Glutamatergic neuron (in vitro differentiated cells): ENCODE data around the gene PTBP1. TPM values are rescaled to one million over a fixed set of nuclear protein-coding genes. Genes with fewer than 3 reads are reported as not detected.

Experiments used
- DNase-seq: peaks from one replicate; pipeline ENCODE4 v3.0.0; 2022
- H3K27ac Mint-ChIP-seq: one replicate; pipeline ENCODE4 v1.8.0; 2020; ENCODE audit warnings: mild to moderate bottlenecking, mixed read lengths, inconsistent platforms; ENCODE audit not compliant: unreplicated experiment
- H3K27me3 Mint-ChIP-seq: one replicate; pipeline ENCODE4 v1.8.0; 2020; ENCODE audit warnings: mild to moderate bottlenecking, moderate library complexity, mixed read lengths, inconsistent platforms; ENCODE audit not compliant: unreplicated experiment
- H3K36me3 Mint-ChIP-seq: one replicate; pipeline ENCODE4 v1.8.0; 2020; ENCODE audit warnings: mild to moderate bottlenecking, mixed read lengths, inconsistent platforms; ENCODE audit not compliant: unreplicated experiment
- H3K4me1 Mint-ChIP-seq: one replicate; pipeline ENCODE4 v1.8.0; 2020; ENCODE audit warnings: mild to moderate bottlenecking, low read depth, mixed read lengths, inconsistent platforms; ENCODE audit not compliant: unreplicated experiment
- H3K4me3 Mint-ChIP-seq: one replicate; pipeline ENCODE4 v1.8.0; 2020; ENCODE audit warnings: mild to moderate bottlenecking, mixed read lengths, inconsistent platforms; ENCODE audit not compliant: unreplicated experiment
- H3K9me3 Mint-ChIP-seq: one replicate; pipeline ENCODE4 v1.8.0; 2020; ENCODE audit warnings: mild to moderate bottlenecking, moderate library complexity, mixed read lengths, inconsistent platforms; ENCODE audit not compliant: unreplicated experiment
- total RNA-seq: library from RNA; stranded (reverse); fragmentation: NEBNext Ultra II Directional; extraction: Animal tissue kit (Norgen Biotek cat#: 25700); gene quantifications from one replicate; pipeline ENCODE4 v1.2.1, GENCODE V29; 2021; ENCODE audit not compliant: unreplicated experiment
- TF ChIP-seq, protein P1 (sequence below): fragments of 200-600 bp; sonication (generic); IDR thresholded peaks from one replicate; pipeline ENCODE4 v1.5.0; 2021; ENCODE audit not compliant: partially characterized antibody, unreplicated experiment

Gene PTBP1
- total RNA-seq, 1 donor from 2014 or later, result 244 TPM

DNA sequence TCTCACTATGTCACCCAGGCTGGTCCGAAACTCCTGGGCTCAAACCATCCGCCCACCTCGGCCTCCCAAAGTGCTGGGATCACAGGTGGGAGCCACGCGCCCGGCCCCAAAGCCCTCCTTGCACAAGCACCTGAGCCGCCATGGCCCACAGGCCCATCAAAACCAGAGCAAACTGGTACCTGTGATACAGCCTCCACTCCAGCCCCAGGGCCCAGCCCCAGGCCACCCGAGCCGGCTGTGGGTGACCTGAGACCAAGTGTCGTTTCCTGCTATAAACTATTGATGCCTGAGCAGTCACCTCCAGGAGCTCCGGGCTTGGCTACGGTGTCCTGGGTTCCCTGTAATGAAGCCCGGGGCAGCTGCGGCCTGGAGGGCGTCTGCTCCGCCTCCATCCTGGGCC is 9.7 kb upstream of the PTBP1 start:
- H3K4me1 Mint-ChIP-seq, result peaks cover 17% of the 10 kb centered on the region
- peaks cover 22% of the 10 kb centered on the region for H3K27me3 Mint-ChIP-seq
- H3K9me3 Mint-ChIP-seq, result peaks cover 18% of the 10 kb centered on the region
- TF ChIP-seq, protein P1, sequence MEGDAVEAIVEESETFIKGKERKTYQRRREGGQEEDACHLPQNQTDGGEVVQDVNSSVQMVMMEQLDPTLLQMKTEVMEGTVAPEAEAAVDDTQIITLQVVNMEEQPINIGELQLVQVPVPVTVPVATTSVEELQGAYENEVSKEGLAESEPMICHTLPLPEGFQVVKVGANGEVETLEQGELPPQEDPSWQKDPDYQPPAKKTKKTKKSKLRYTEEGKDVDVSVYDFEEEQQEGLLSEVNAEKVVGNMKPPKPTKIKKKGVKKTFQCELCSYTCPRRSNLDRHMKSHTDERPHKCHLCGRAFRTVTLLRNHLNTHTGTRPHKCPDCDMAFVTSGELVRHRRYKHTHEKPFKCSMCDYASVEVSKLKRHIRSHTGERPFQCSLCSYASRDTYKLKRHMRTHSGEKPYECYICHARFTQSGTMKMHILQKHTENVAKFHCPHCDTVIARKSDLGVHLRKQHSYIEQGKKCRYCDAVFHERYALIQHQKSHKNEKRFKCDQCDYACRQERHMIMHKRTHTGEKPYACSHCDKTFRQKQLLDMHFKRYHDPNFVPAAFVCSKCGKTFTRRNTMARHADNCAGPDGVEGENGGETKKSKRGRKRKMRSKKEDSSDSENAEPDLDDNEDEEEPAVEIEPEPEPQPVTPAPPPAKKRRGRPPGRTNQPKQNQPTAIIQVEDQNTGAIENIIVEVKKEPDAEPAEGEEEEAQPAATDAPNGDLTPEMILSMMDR, result no peak
- H3K36me3 Mint-ChIP-seq, result no peaks in the 10 kb centered on the region
- peak overlapping the region; percentile 100 for H3K27ac Mint-ChIP-seq
- H3K4me3 Mint-ChIP-seq, result no peak overlapping the region
- no peak for DNase-seq

DNA sequence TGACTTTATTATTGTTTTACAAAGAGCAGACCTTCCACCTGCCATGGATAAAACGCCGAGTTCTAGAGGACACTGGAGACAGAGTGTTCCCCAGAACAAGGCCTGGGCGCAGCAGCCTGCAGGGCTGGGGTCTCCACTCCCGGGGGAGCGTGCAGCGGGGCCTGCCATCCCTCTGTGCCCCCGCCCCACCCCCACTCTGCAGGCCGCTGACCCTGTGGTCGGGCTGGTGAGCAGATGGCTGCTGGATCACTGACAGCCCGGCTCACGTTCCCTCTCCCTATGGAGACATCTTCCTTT is 8.6 kb upstream of the PTBP1 start:
- Mint-ChIP-seq H3K9me3 (peaks cover 18% of the 10 kb centered on the region), H3K4me1 (peaks cover 14% of the 10 kb centered on the region), H3K36me3 (no peaks in the 10 kb centered on the region), H3K4me3 (peak overlapping the region; percentile 80), H3K27me3 (peaks cover 19% of the 10 kb centered on the region), H3K27ac (peak overlapping the region; percentile 100)
- peak; percentile 91 for DNase-seq
- TF ChIP-seq, protein P1, result no peak

DNA sequence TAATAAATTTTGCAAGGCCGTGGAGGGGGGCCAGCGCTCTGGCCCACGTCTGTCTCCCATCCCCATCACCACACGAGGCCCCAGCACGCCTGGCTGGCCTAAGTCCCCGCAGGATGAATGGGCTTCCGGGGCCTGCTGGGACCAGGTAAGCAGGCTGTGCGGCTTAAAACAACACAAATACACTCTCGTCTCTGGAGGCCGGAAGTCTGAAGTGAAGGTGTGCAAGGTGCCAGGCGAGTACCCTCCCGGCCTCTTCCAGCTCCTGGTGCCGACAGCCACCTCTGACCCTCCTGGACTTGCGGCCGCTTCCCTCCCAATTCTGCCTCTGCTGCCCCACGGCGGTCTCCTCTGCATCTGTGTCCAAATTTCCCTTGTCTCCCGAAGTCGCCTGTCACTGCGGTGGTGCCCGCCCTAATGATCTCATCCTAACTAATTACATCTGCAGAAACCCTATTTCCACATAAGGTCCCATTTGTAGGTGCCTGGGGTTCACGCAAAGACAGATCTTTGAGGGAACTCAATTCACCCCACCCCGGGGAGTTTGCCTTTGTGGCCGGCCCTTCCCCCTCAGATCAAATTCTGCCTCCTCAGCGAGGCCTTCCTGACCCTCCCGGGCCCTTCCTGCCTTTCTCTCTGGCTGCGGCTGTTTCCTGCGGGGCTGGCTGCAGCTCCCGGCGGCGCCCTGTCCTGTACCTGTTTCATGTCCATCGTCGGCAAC is 8.1 kb upstream of the PTBP1 start:
- Mint-ChIP-seq H3K4me3 (peak overlapping the region; percentile 80), H3K9me3 (peaks cover 18% of the 10 kb centered on the region), H3K27me3 (peaks cover 19% of the 10 kb centered on the region), H3K27ac (peak overlapping the region; percentile 100), H3K36me3 (no peaks in the 10 kb centered on the region), H3K4me1 (peaks cover 14% of the 10 kb centered on the region)
- peak; percentile 76 for DNase-seq
- TF ChIP-seq, protein P1, result no peak

DNA sequence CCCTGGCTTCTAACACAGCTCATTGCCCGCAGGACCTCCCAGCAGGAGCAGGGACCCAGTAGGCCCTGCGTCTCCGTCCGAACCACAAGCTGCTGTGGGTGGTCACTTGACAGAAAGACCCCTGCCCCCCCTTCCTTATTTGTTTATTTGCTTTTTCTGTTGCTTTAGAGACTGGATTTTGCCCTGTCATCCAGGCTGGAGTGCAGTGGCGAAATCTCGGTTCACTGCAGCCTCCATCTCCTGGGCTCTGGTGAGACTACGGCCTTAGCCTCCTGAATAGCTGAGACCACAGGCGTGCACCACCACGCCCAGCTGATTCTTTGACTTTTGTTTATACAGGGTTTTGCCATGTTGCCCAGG is 7.6 kb upstream of the PTBP1 start:
- TF ChIP-seq, protein P1, result no peak
- Mint-ChIP-seq H3K4me3 (peak overlapping the region; percentile 80), H3K36me3 (no peaks in the 10 kb centered on the region), H3K27me3 (peaks cover 19% of the 10 kb centered on the region), H3K4me1 (peaks cover 14% of the 10 kb centered on the region), H3K9me3 (peaks cover 18% of the 10 kb centered on the region), H3K27ac (peak overlapping the region; percentile 100)
- no peak for DNase-seq

DNA sequence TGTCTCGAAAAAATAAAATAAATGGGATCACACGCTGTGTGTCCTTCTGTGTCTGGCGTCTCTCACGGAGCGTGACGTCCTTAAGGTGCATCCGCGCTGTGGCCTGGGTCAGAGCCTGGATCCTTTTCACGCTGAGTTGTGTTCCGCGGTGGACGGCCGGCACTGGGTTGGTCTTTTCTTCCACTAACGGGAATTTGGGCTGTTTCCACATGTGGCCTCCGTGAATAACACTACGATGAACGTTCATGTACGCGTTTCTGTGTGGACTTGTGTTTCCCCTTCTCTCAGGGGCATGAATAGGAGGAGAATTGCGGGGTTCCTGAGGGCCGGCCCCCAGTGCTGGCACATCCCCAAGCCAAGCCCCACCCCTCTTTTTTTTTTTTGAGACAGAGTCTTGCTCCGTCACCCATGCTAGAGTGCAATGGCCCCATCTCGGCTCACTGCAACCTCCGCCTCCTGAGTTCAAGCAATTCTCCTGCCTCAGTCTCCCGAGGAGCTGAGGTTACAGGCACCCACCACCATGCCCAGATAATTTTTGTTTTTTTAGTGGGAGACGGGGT is 6.2 kb upstream of the PTBP1 start:
- Mint-ChIP-seq H3K4me3 (peak overlapping the region; percentile 20), H3K27ac (peak overlapping the region; percentile 84), H3K27me3 (peaks cover 19% of the 10 kb centered on the region), H3K36me3 (no peaks in the 10 kb centered on the region), H3K9me3 (peaks cover 18% of the 10 kb centered on the region), H3K4me1 (peaks cover 15% of the 10 kb centered on the region)
- DNase-seq, result no peak
- TF ChIP-seq, protein P1, result no peak
